IPS DF 6.9 (cell line): ENCODE data around the gene ZMYND10.

ENCODE experiments used
- DNase-seq: peaks from one replicate; pipeline ENCODE4 v3.0.0-alpha.2; 2013; ENCODE audit warnings: low read depth, low spot score
- H3K27ac ChIP-seq: one replicate; pipeline ENCODE4 v1.5.1; 2013; ENCODE audit warnings: low read length, control low read depth
- H3K27me3 ChIP-seq: 2 replicates; pipeline ENCODE4 v1.6.1; 2013; ENCODE audit warnings: mild to moderate bottlenecking, low read length; ENCODE audit not compliant: control insufficient read depth, insufficient read depth
- H3K36me3 ChIP-seq: 2 replicates; pipeline ENCODE4 v1.6.1; 2013; ENCODE audit warnings: low read length; ENCODE audit not compliant: control insufficient read depth, insufficient read depth
- H3K4me1 ChIP-seq: 2 replicates; pipeline ENCODE4 v1.6.1; 2013; ENCODE audit warnings: low read length; ENCODE audit not compliant: control insufficient read depth, insufficient read depth
- H3K4me3 ChIP-seq: 2 replicates; pipeline ENCODE4 v1.5.1; 2013; ENCODE audit warnings: mild to moderate bottlenecking, low read length
- H3K9me3 ChIP-seq: 2 replicates; pipeline ENCODE4 v1.6.1; 2013; ENCODE audit warnings: low read length, inconsistent platforms; ENCODE audit not compliant: control insufficient read depth, insufficient read depth
- WGBS: extraction: QIAGEN DNeasy Blood & Tissue Kit; methylation state at CpG from one replicate; pipeline ENCODE4 v1.1.7; 2013; ENCODE audit warnings: mixed read lengths, missing lambda C conversion rate; ENCODE audit not compliant: insufficient read length, insufficient coverage; 5-methylcytosine and 5-hydroxymethylcytosine counted together

The ZMYND10 gene

DNA sequence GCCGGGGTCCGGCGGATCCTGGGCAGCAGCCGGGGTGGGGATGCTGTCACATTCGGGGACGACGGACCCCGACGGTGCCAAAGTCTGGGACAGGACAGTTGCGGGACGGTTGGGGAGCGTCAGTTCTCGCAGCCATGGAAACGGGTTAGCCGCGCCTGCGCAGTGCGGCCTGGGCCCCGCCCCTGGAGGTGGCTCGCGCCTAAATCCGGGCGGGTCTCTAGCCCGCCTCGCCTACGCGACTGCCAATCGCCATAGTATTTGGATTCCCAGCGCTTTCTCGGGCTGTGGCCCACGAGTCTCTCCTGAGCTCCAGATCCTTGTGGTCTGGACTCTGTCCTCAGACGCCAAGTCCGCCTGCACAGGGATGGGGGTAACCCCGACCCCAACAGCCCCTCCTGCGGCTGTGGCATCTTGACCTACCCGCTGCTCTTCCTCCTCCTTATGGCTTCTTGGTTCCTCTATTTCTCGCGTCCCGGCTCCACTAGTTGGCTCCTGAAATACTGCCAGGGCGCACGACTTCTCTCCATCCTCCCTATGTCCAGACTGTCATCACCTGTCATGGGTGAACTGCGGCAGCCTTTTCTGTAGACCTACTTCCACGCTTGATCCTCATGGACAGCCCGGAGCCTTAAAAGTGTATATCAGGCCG lies at the start of gene ZMYND10:
TSS of gene ZMYND10 (minus strand) at position 147 of the 649 bp plus-strand sequence. CDS start 153 bp downstream, outside the sequence.
- DNase-seq = no peak
- no CpG with 5 or more reads among the region's 45 CpGs for WGBS

DNA sequence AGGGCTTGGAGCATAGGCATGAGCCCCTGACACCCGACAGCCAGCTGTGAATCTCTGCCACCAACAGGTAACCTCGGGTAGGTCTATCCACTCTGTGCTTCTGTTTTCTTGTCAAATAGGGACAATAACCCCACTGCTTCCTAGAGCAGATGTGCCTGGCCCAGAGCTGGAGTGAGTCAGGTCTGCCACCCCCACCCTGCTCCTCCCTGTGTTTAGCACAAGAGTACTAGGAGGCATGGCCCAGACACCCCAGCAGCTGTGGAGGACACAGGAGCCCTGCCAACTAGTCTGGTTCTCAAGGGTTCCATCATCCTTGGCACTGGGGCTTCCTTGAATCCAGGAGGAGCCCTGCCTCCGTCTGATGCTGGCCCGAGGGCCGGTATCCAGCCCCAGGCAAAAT lies 47.5 kb upstream of the ZMYND10 start:
- no peaks in the 10 kb centered on the region; the same call in 1 of the 2 replicates for H3K4me1 ChIP-seq
- no peaks in the 10 kb centered on the region; the same call in 1 of the 2 replicates for H3K36me3 ChIP-seq
- no peaks in the 10 kb centered on the region for H3K9me3 ChIP-seq
- no CpG with 5 or more reads among the region's 5 CpGs for WGBS
- no peak overlapping the region for H3K4me3 ChIP-seq
- no peak for DNase-seq
- no peaks in the 10 kb centered on the region for H3K27me3 ChIP-seq
- H3K27ac ChIP-seq = no peak overlapping the region

More for the DNA sequence above, at the start of gene ZMYND10:
- H3K27ac ChIP-seq = no peak within 1 kb of the TSS
- no peaks in the 10 kb centered on the region for H3K4me1 ChIP-seq
- no peaks in the 10 kb centered on the region for H3K9me3 ChIP-seq
- peaks cover 3% of the 10 kb centered on the region; the same call in 1 of the 2 replicates for H3K27me3 ChIP-seq
- H3K36me3 ChIP-seq = 0 out of 2 replicates have a peak, but pooled peaks cover 2% of the 10 kb centered on the region
- peak within 1 kb of the TSS; percentile 14; the same call in 1 of the 2 replicates for H3K4me3 ChIP-seq

DNA sequence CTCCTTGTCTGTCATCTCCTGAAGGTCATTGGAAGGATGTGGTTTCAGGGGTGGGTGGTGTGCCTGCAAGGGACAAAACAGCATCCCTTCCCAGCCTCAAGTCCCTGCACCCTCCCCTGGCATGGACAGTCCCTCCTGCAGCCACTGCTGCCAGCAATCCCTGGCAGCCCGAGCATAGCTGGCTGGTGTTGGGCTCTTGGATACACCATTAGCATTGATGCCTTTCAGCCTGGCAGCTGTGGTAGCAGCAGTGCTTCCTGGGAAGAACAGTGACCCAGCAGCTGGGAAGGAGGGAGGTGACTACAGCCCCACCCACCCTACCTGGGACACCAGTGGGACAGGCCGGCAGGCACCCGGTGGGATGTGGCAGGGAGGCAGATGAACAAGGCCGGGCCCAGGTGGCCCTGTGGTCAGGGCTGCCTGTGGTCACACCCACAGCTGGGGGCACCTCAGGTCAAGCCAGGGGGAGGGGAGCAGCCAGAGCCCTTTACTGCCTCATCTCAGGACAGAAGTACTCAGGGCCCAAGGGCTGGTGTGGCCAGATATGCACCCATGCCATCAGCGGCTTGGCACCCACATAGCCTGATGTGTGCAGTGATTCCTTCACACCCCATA lies 46.7 kb upstream of the ZMYND10 start:
- no peak overlapping the region for H3K27ac ChIP-seq
- no CpG with 5 or more reads among the region's 5 CpGs for WGBS
- DNase-seq = no peak
- no peaks in the 10 kb centered on the region; the same call in 1 of the 2 replicates for H3K36me3 ChIP-seq
- H3K9me3 ChIP-seq = no peaks in the 10 kb centered on the region
- no peaks in the 10 kb centered on the region for H3K27me3 ChIP-seq
- no peaks in the 10 kb centered on the region; the same call in 1 of the 2 replicates for H3K4me1 ChIP-seq
- no peak overlapping the region for H3K4me3 ChIP-seq

DNA sequence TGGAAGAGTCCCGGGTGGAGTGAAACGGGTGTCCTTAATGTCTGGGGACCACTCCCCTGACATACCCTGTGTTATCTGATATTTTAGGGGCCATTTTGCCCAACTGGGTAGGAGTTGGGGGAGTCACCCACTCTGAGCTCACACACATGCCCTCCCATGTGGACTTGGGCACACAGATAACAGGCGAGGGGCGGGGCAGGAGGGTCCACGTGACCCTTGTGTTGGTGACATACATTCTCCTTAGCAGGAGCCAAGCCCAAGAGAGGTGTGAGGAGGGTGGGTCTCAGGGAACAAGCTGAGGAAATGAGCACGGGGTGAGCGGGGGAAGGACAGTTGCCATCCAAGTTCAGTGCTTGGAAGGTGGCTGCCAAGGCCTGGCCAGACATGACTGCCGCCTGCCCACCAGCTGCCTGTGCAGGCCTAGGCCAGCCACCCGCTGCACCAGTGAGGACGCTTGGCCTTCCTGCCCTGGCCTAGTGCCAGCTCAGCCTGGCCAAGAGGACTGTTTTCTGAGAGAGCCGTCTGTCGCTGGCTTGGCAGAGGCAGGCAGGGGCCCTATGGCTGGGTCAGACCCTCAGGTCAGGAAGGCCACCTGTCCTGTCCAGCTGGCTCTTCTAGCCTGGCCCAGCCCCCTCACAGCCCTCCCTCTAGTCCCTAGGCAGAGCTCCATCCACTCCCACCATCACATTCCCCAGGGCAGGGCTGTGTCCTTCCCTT lies 45.1 kb upstream of the ZMYND10 start:
- Histone ChIP-seq H3K9me3 (no peaks in the 10 kb centered on the region), H3K27ac (no peak overlapping the region), H3K36me3 (no peaks in the 10 kb centered on the region; the same call in 1 of the 2 replicates), H3K4me3 (no peak overlapping the region), H3K4me1 (no peaks in the 10 kb centered on the region; the same call in 1 of the 2 replicates), H3K27me3 (no peaks in the 10 kb centered on the region)
- WGBS = no CpG with 5 or more reads among the region's 12 CpGs
- no peak for DNase-seq

DNA sequence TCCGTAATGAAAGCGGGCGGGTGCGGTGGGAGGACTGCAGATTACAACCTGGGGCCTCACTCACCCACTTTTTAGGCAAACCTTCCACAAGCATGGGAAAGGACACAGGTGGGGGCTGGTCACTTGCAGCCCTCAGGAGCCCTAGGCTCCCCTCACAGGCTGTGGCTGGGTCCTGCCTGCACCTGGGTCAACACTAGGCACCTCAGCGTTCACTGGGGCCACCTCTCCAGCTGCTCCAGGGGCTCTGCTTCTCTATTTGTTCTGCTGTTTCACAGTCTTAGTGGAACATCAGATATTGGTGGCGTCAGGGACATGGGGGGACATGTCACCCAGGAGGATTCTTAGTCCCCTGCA lies 43.9 kb upstream of the ZMYND10 start:
- Histone ChIP-seq H3K36me3 (no peaks in the 10 kb centered on the region; the same call in 1 of the 2 replicates), H3K27me3 (no peaks in the 10 kb centered on the region), H3K9me3 (no peaks in the 10 kb centered on the region), H3K27ac (no peak overlapping the region), H3K4me3 (no peak overlapping the region), H3K4me1 (no peaks in the 10 kb centered on the region; the same call in 1 of the 2 replicates)
- no peak for DNase-seq
- WGBS = no CpG with 5 or more reads among the region's 6 CpGs

DNA sequence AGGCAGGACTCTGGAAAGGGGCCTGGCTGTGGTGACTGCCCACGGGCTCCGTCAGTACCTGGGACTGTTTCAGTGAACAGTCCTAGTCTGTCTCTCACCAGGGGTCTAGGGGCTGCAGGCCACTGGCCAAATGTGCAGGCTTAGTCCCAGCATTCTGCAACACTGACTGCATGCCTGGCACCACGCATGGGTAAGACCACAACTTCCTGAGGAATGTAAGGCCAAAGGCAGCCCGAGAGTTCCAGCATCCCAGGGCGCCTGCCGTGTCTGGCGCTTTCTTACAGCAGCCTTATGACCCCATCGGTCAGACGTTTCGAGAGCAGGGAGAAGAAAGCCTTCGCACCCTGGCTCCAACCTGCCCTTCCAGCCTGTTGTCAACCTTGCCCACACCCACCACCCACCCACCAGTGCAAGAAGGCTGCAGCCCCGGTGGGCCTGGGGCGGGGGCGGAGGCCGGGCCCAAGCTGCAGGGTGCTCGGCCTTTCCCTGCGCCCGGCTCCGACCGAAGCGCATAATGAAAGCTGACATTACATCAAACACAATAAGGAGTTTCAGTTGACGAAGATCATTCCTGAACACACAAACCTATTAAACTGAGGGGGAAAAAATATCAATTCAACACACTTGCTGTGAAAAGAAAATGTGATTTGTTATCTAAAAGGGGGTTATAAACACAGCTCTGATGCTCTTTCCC lies 43.3 kb upstream of the ZMYND10 start:
- Histone ChIP-seq H3K4me1 (no peaks in the 10 kb centered on the region; the same call in 1 of the 2 replicates), H3K27me3 (no peaks in the 10 kb centered on the region), H3K4me3 (no peak overlapping the region), H3K36me3 (no peaks in the 10 kb centered on the region; the same call in 1 of the 2 replicates), H3K9me3 (no peaks in the 10 kb centered on the region), H3K27ac (no peak overlapping the region)
- no CpG with 5 or more reads among the region's 22 CpGs for WGBS
- no peak for DNase-seq

DNA sequence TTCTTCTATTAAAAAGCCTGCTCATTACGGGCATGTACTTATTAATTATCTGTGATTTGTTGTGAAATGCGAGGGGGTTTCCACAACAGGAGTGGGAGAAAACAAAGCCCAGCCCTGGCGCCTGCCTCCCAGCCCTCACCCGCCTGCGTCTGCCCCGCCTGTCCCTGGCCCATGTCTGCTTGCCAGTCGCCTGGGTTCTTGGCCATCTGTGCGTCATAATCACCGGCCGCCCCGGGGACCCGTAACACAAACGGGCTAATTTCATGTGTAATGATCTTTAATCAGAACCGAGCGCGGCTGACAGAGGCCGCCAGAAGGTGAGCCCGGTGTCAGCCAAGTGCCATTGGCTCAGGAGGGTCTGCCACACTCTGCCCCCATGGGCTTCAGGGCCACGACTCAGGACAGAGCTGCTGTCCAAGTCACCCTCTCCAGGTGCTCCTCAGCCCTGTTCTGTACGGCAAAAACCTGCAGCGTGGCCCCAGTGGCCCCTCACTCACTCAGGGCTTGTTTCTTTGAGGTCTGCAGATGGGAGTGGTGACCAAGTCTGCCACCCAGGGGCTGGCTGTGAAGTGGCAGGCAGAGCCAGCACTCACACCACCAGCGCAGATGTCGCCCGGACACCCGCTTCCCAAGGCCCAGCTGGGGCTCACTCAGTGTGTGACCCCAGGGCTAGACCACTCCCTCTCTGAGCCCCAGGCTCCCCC lies 42.6 kb upstream of the ZMYND10 start:
- Histone ChIP-seq H3K4me3 (no peak overlapping the region), H3K9me3 (no peaks in the 10 kb centered on the region), H3K36me3 (no peaks in the 10 kb centered on the region; the same call in 1 of the 2 replicates), H3K27ac (no peak overlapping the region), H3K27me3 (no peaks in the 10 kb centered on the region), H3K4me1 (no peaks in the 10 kb centered on the region; the same call in 1 of the 2 replicates)
- DNase-seq = no peak
- no CpG with 5 or more reads among the region's 25 CpGs for WGBS

DNA sequence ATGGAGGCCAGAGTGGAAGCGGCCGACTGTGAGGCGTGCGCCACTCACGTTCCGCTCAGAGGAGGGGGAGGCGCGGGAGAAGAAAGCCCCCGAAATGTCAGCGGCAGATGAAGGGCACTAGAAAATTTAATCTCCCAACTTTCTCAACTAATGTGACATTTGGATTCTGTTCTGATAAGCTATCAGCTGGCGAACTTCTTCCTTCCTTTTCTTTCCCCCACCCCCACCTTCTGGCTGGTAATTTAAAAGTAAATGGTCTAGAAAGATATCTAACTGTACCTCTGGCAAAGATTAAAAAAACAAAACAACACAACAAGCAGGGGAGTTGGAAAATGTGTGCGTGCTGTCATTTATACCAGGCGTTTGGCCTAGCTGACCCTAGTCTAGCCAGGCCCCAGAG lies 40.2 kb upstream of the ZMYND10 start:
- Histone ChIP-seq H3K36me3 (no peaks in the 10 kb centered on the region; the same call in 1 of the 2 replicates), H3K27ac (no peak overlapping the region), H3K9me3 (no peaks in the 10 kb centered on the region), H3K4me1 (no peaks in the 10 kb centered on the region; the same call in 1 of the 2 replicates), H3K4me3 (no peak overlapping the region), H3K27me3 (no peaks in the 10 kb centered on the region)
- WGBS = no CpG with 5 or more reads among the region's 13 CpGs
- DNase-seq = no peak

DNA sequence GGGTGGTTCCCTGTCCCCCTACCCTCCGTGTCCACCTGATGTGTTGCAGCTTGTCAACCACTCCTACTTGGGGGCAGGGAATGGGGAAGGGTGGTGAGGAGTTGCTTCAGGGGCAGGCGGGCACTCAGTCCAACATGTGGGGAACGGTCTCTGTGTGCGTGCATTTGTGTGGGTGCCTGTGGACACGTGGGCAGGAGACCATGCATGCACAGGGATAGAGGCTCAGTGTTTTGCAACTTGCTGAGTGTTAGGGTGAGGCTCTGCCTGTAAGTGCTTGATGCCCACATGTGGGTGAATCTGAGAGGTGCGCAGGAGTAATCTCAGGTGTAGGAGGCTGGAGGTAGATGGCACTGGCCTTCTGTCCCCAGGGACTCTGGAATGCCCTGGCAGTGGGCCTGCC lies 38.2 kb upstream of the ZMYND10 start:
- Histone ChIP-seq H3K4me3 (no peak overlapping the region), H3K27me3 (no peaks in the 10 kb centered on the region), H3K4me1 (no peaks in the 10 kb centered on the region), H3K9me3 (no peaks in the 10 kb centered on the region), H3K36me3 (no peaks in the 10 kb centered on the region; the same call in 1 of the 2 replicates), H3K27ac (no peak overlapping the region)
- no peak for DNase-seq
- WGBS = no CpG with 5 or more reads among the region's 6 CpGs
